ENCODE data around the gene C10orf71.
A peak's percentile ranks its signal among the peaks of the same experiment; 100 is the strongest.

The C10orf71 gene

GRCh38 chr10:49307921-49308320 lies 9.0 kb downstream of the C10orf71 start:
- TF ChIP-seq CTCF (IDR thresholded peaks at IDR 0.05; ENCODE audit: poor library complexity, severe bottlenecking) = no peak
- H3K9me3 ChIP-seq (ENCODE audit: severe bottlenecking) = no peaks in the 10 kb centered on the region
- H3K36me3 ChIP-seq (ENCODE audit: low read depth) = no peaks in the 10 kb centered on the region
- ATAC-seq (ENCODE audit: low read depth) (peak; percentile 40; the same call in 2 of the 3 replicates), DNase-seq (ENCODE audit: low spot score) (no peak)
- H3K27me3 ChIP-seq (ENCODE audit: insufficient read depth, poor library complexity, severe bottlenecking) = no peaks in the 10 kb centered on the region
- H3K4me3 ChIP-seq (ENCODE audit: severe bottlenecking) = no peak overlapping the region
- no peak overlapping the region for H3K27ac ChIP-seq (ENCODE audit: poor library complexity, severe bottlenecking)
- no peaks in the 10 kb centered on the region for H3K4me1 ChIP-seq (ENCODE audit: insufficient read depth, poor library complexity, severe bottlenecking)

GRCh38 chr10:49308881-49309280 lies 9.9 kb downstream of the C10orf71 start:
- no peaks in the 10 kb centered on the region for H3K9me3 ChIP-seq (ENCODE audit: severe bottlenecking)
- no peaks in the 10 kb centered on the region for H3K27me3 ChIP-seq (ENCODE audit: insufficient read depth, poor library complexity, severe bottlenecking)
- no peak overlapping the region for H3K27ac ChIP-seq (ENCODE audit: poor library complexity, severe bottlenecking)
- H3K36me3 ChIP-seq (ENCODE audit: low read depth) = no peaks in the 10 kb centered on the region
- TF ChIP-seq CTCF (IDR thresholded peaks at IDR 0.05; ENCODE audit: poor library complexity, severe bottlenecking) = no peak
- no peak overlapping the region for H3K4me3 ChIP-seq (ENCODE audit: severe bottlenecking)
- no peak for ATAC-seq (ENCODE audit: low read depth)
- DNase-seq (ENCODE audit: low spot score) = no peak
- H3K4me1 ChIP-seq (ENCODE audit: insufficient read depth, poor library complexity, severe bottlenecking) = no peaks in the 10 kb centered on the region

GRCh38 chr10:49309691-49310411 lies 10.9 kb downstream of the C10orf71 start:
- H3K4me1 ChIP-seq (ENCODE audit: insufficient read depth, poor library complexity, severe bottlenecking) = no peaks in the 10 kb centered on the region
- H3K27me3 ChIP-seq (ENCODE audit: insufficient read depth, poor library complexity, severe bottlenecking) = no peaks in the 10 kb centered on the region
- H3K36me3 ChIP-seq (ENCODE audit: low read depth) = no peaks in the 10 kb centered on the region
- TF ChIP-seq CTCF (IDR thresholded peaks at IDR 0.05; ENCODE audit: poor library complexity, severe bottlenecking) = no peak
- H3K4me3 ChIP-seq (ENCODE audit: severe bottlenecking) = no peak overlapping the region
- H3K27ac ChIP-seq (ENCODE audit: poor library complexity, severe bottlenecking) = no peak overlapping the region
- DNase-seq (ENCODE audit: low spot score) = no peak
- ATAC-seq (ENCODE audit: low read depth) = no peak
- H3K9me3 ChIP-seq (ENCODE audit: severe bottlenecking) = no peaks in the 10 kb centered on the region

GRCh38 chr10:49310460-49310859 lies 11.5 kb downstream of the C10orf71 start:
- no peak for DNase-seq (ENCODE audit: low spot score)
- Histone ChIP-seq H3K27ac (ENCODE audit: poor library complexity, severe bottlenecking) (no peak overlapping the region), H3K9me3 (ENCODE audit: severe bottlenecking) (no peaks in the 10 kb centered on the region), H3K36me3 (ENCODE audit: low read depth) (no peaks in the 10 kb centered on the region), H3K4me3 (ENCODE audit: severe bottlenecking) (no peak overlapping the region), H3K27me3 (ENCODE audit: insufficient read depth, poor library complexity, severe bottlenecking) (no peaks in the 10 kb centered on the region), H3K4me1 (ENCODE audit: insufficient read depth, poor library complexity, severe bottlenecking) (no peaks in the 10 kb centered on the region)
- TF ChIP-seq CTCF (IDR thresholded peaks at IDR 0.05; ENCODE audit: poor library complexity, severe bottlenecking) = no peak
- no peak for ATAC-seq (ENCODE audit: low read depth)

- no peaks in the 10 kb centered on the region for H3K9me3 ChIP-seq (ENCODE audit: severe bottlenecking)
- H3K27ac ChIP-seq (ENCODE audit: poor library complexity, severe bottlenecking) = no peak overlapping the region
- TF ChIP-seq CTCF (IDR thresholded peaks at IDR 0.05; ENCODE audit: poor library complexity, severe bottlenecking) = no peak
- no peak overlapping the region for H3K4me3 ChIP-seq (ENCODE audit: severe bottlenecking)
- DNase-seq (ENCODE audit: low spot score) (no peak), ATAC-seq (ENCODE audit: low read depth) (no peak)
- no peaks in the 10 kb centered on the region for H3K4me1 ChIP-seq (ENCODE audit: insufficient read depth, poor library complexity, severe bottlenecking)
- H3K36me3 ChIP-seq (ENCODE audit: low read depth) = no peaks in the 10 kb centered on the region
- H3K27me3 ChIP-seq (ENCODE audit: insufficient read depth, poor library complexity, severe bottlenecking) = no peaks in the 10 kb centered on the region
These were observed 12.1 kb downstream of the C10orf71 start for GRCh38 chr10:49310901-49311554.
